ENCODE results near the gene SCNN1B.

SCNN1B gene

GRCh38 chr16:23403547-23403946 lies 101.4 kb downstream of the SCNN1B start:
- CTCF ChIA-PET, result no interaction called here
- H3K27ac Mint-ChIP-seq, result no peak overlapping the region
- no peak overlapping the region for H3K4me3 Mint-ChIP-seq
- peaks cover 33% of the 10 kb centered on the region for H3K36me3 Mint-ChIP-seq
- DNase-seq, result no peak
- no peaks in the 10 kb centered on the region for H3K4me1 Mint-ChIP-seq
- no peaks in the 10 kb centered on the region for H3K27me3 Mint-ChIP-seq
- H3K9me3 Mint-ChIP-seq, result no peaks in the 10 kb centered on the region

GRCh38 chr16:23406024-23406423 lies 103.9 kb downstream of the SCNN1B start:
- no peak overlapping the region for H3K4me3 Mint-ChIP-seq
- peaks cover 26% of the 10 kb centered on the region for H3K36me3 Mint-ChIP-seq
- H3K4me1 Mint-ChIP-seq, result no peaks in the 10 kb centered on the region
- no peaks in the 10 kb centered on the region for H3K27me3 Mint-ChIP-seq
- no peak for DNase-seq
- H3K27ac Mint-ChIP-seq, result no peak overlapping the region
- CTCF ChIA-PET, result interaction anchor here (0.6 to 2.0 kb wide), 3 partner anchors 27 to 33 kb away, joined by 3 to 5 read pairs (median 3); no protein-coding TSS in a partner anchor
- H3K9me3 Mint-ChIP-seq, result no peaks in the 10 kb centered on the region

GRCh38 chr16:23406546-23407240 lies 104.6 kb downstream of the SCNN1B start:
- H3K9me3 Mint-ChIP-seq, result no peaks in the 10 kb centered on the region
- H3K27ac Mint-ChIP-seq, result no peak overlapping the region
- H3K27me3 Mint-ChIP-seq, result no peaks in the 10 kb centered on the region
- H3K36me3 Mint-ChIP-seq, result peaks cover 24% of the 10 kb centered on the region
- no peak overlapping the region for H3K4me3 Mint-ChIP-seq
- DNase-seq, result no peak
- H3K4me1 Mint-ChIP-seq, result no peaks in the 10 kb centered on the region
- CTCF ChIA-PET, result interaction anchor here (2.0 kb wide), 1 partner anchor 27 kb away, joined by 5 read pairs; no protein-coding TSS in a partner anchor

- no peak overlapping the region for H3K27ac Mint-ChIP-seq
These were observed 105.5 kb downstream of the SCNN1B start for GRCh38 chr16:23407436-23408127.

GRCh38 chr16:23408242-23408822 lies 106.2 kb downstream of the SCNN1B start:
- H3K27me3 Mint-ChIP-seq, result no peaks in the 10 kb centered on the region
- H3K27ac Mint-ChIP-seq, result no peak overlapping the region
- no peak for DNase-seq
- CTCF ChIA-PET, result no interaction called here
- H3K9me3 Mint-ChIP-seq, result no peaks in the 10 kb centered on the region
- H3K36me3 Mint-ChIP-seq, result peaks cover 13% of the 10 kb centered on the region
- no peaks in the 10 kb centered on the region for H3K4me1 Mint-ChIP-seq
- H3K4me3 Mint-ChIP-seq, result no peak overlapping the region

More at GRCh38 chr16:23407436-23408127, 105.5 kb downstream of the SCNN1B start:
- H3K27me3 Mint-ChIP-seq, result no peaks in the 10 kb centered on the region
- no peaks in the 10 kb centered on the region for H3K4me1 Mint-ChIP-seq
- H3K36me3 Mint-ChIP-seq, result peaks cover 20% of the 10 kb centered on the region
- CTCF ChIA-PET, result interaction anchor here (2.0 kb wide), 1 partner anchor 26 kb away, joined by 5 read pairs; no protein-coding TSS in a partner anchor
- no peak overlapping the region for H3K4me3 Mint-ChIP-seq
- no peak for DNase-seq
- no peaks in the 10 kb centered on the region for H3K9me3 Mint-ChIP-seq

- CTCF ChIA-PET, result no interaction called here
- Mint-ChIP-seq H3K4me1 (no peaks in the 10 kb centered on the region), H3K36me3 (peaks cover 13% of the 10 kb centered on the region), H3K4me3 (no peak overlapping the region), H3K27ac (no peak overlapping the region), H3K27me3 (no peaks in the 10 kb centered on the region), H3K9me3 (no peaks in the 10 kb centered on the region)
- no peak for DNase-seq
These were observed 106.8 kb downstream of the SCNN1B start for GRCh38 chr16:23408823-23409298.

GRCh38 chr16:23409522-23409921 lies 107.4 kb downstream of the SCNN1B start:
- H3K27me3 Mint-ChIP-seq, result no peaks in the 10 kb centered on the region
- CTCF ChIA-PET, result no interaction called here

GRCh38 chr16:23410176-23410575 lies 108.1 kb downstream of the SCNN1B start:
- no peaks in the 10 kb centered on the region for H3K4me1 Mint-ChIP-seq
- H3K9me3 Mint-ChIP-seq, result no peaks in the 10 kb centered on the region
- no peak for DNase-seq
- peaks cover 13% of the 10 kb centered on the region for H3K36me3 Mint-ChIP-seq
- no peak overlapping the region for H3K4me3 Mint-ChIP-seq
- CTCF ChIA-PET, result interaction anchor here (1.0 kb wide), 1 partner anchor 24 kb away, joined by 3 read pairs; no protein-coding TSS in a partner anchor
- no peaks in the 10 kb centered on the region for H3K27me3 Mint-ChIP-seq
- no peak overlapping the region for H3K27ac Mint-ChIP-seq

More at GRCh38 chr16:23409522-23409921, 107.4 kb downstream of the SCNN1B start:
- H3K4me3 Mint-ChIP-seq, result no peak overlapping the region
- no peaks in the 10 kb centered on the region for H3K4me1 Mint-ChIP-seq
- H3K36me3 Mint-ChIP-seq, result peaks cover 13% of the 10 kb centered on the region
- no peak for DNase-seq
- no peak overlapping the region for H3K27ac Mint-ChIP-seq
- no peaks in the 10 kb centered on the region for H3K9me3 Mint-ChIP-seq

GRCh38 chr16:23414731-23415130 lies 112.6 kb downstream of the SCNN1B start:
- Mint-ChIP-seq H3K9me3 (no peaks in the 10 kb centered on the region), H3K27me3 (no peaks in the 10 kb centered on the region), H3K4me1 (no peaks in the 10 kb centered on the region), H3K27ac (no peak overlapping the region), H3K4me3 (no peak overlapping the region), H3K36me3 (peaks cover 7% of the 10 kb centered on the region)
- DNase-seq, result no peak
- CTCF ChIA-PET, result interaction anchor here (0.8 to 4.0 kb wide), 2 partner anchors 9 to 20 kb away, joined by 3 to 19 read pairs; no protein-coding TSS in a partner anchor

GRCh38 chr16:23416816-23417215 lies 114.7 kb downstream of the SCNN1B start:
- Mint-ChIP-seq H3K4me1 (no peaks in the 10 kb centered on the region), H3K27ac (no peak overlapping the region), H3K9me3 (no peaks in the 10 kb centered on the region), H3K27me3 (no peaks in the 10 kb centered on the region), H3K36me3 (peaks cover 2% of the 10 kb centered on the region), H3K4me3 (no peak overlapping the region)
- DNase-seq, result no peak
- CTCF ChIA-PET, result no interaction called here

- DNase-seq, result no peak
These were observed 117.9 kb downstream of the SCNN1B start for GRCh38 chr16:23420011-23420410.

GRCh38 chr16:23423496-23424049 lies 121.5 kb downstream of the SCNN1B start:
- H3K27me3 Mint-ChIP-seq, result no peaks in the 10 kb centered on the region
- H3K9me3 Mint-ChIP-seq, result no peaks in the 10 kb centered on the region
- peaks cover 17% of the 10 kb centered on the region for H3K36me3 Mint-ChIP-seq
- no peaks in the 10 kb centered on the region for H3K4me1 Mint-ChIP-seq
- no peak for DNase-seq
- H3K27ac Mint-ChIP-seq, result no peak overlapping the region
- no peak overlapping the region for H3K4me3 Mint-ChIP-seq
- CTCF ChIA-PET, result interaction anchor here (0.9 to 3.8 kb wide), 2 partner anchors 9 to 12 kb away, joined by 3 to 25 read pairs; no protein-coding TSS in a partner anchor

More at GRCh38 chr16:23420011-23420410, 117.9 kb downstream of the SCNN1B start:
- no peaks in the 10 kb centered on the region for H3K4me1 Mint-ChIP-seq
- H3K9me3 Mint-ChIP-seq, result no peaks in the 10 kb centered on the region
- no peak overlapping the region for H3K27ac Mint-ChIP-seq
- peaks cover 10% of the 10 kb centered on the region for H3K36me3 Mint-ChIP-seq
- CTCF ChIA-PET, result interaction anchor here (1.1 kb wide), 1 partner anchor 15 kb away, joined by 3 read pairs; no protein-coding TSS in a partner anchor
- no peak overlapping the region for H3K4me3 Mint-ChIP-seq
- no peaks in the 10 kb centered on the region for H3K27me3 Mint-ChIP-seq

GRCh38 chr16:23424292-23424958 lies 122.3 kb downstream of the SCNN1B start:
- H3K4me3 Mint-ChIP-seq, result no peak overlapping the region
- no peaks in the 10 kb centered on the region for H3K4me1 Mint-ChIP-seq
- H3K36me3 Mint-ChIP-seq, result peaks cover 19% of the 10 kb centered on the region
- no peaks in the 10 kb centered on the region for H3K27me3 Mint-ChIP-seq
- H3K27ac Mint-ChIP-seq, result no peak overlapping the region
- CTCF ChIA-PET, result interaction anchor here (3.8 kb wide), 1 partner anchor 11 kb away, joined by 25 read pairs; no protein-coding TSS in a partner anchor
- DNase-seq, result no peak
- H3K9me3 Mint-ChIP-seq, result no peaks in the 10 kb centered on the region
